ENCODE data around the gene KCNN3. TPM values are rescaled to one million over a fixed set of nuclear protein-coding genes. Genes with fewer than 3 reads are reported as not detected.

KCNN3 gene
- total RNA-seq, 1 experiment from 2014 or later: not detected

DNA sequence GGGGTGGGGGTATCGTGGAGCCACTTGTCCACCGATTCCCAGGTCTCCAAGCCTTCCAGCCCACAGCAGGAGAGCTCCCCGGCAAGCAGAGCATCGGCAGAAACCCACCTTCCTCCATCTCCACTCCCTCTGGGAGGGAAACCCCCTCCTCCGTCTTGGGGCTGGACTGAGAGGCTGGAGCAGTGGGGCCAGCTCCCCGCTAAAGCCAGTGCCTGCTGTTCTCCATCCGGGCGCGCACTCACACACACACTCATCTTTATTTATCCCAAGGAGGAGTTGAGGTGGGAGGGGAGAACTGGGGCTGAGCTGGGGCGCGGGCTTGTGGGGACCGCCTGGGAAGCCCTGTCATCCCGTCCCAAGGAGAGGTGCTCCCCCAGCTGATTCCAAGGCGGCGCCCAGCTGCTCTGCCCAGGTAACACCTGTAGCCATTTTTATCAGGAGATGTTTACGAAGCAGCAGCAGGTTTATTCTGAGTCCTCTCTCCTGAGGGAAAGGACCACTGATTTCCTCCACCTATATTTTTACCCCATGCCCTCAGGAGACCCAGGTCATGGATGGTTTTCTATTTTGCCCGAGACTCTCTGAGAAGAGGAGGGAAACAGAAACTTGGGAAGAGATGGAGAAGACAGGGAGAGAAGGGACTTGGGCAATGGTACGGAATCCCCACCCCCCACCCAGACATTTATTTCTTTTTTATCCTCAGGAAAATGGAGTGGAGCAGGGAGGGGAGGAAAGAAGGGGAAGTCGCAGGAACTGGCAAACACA lies 2.1 kb downstream of the KCNN3 start:
- peaks cover 16% of the 10 kb centered on the region for H3K4me1 Mint-ChIP-seq (ENCODE audit: low read depth, unreplicated experiment)
- H3K4me3 Mint-ChIP-seq (ENCODE audit: low read depth, unreplicated experiment): no peak overlapping the region
- BruUV-seq (replicated peaks): no TSS peak
- CTCF ChIA-PET: interaction anchor here (0.7 to 2.1 kb wide), 5 partner anchors 8 to 65 kb away, joined by 3 to 9 read pairs (median 4); no protein-coding TSS in a partner anchor
- intact Hi-C loops (cut with micrococcal nuclease; ENCODE audit: unreplicated experiment): no loop called here
- H3K36me3 Mint-ChIP-seq (ENCODE audit: insufficient read depth, unreplicated experiment): peaks cover 4% of the 10 kb centered on the region
- H3K27ac Mint-ChIP-seq (ENCODE audit: unreplicated experiment): no peak overlapping the region
- peaks cover 86% of the 10 kb centered on the region for H3K27me3 Mint-ChIP-seq (ENCODE audit: unreplicated experiment)
- DNase-seq: no peak
- TF ChIP-seq, protein P1, sequence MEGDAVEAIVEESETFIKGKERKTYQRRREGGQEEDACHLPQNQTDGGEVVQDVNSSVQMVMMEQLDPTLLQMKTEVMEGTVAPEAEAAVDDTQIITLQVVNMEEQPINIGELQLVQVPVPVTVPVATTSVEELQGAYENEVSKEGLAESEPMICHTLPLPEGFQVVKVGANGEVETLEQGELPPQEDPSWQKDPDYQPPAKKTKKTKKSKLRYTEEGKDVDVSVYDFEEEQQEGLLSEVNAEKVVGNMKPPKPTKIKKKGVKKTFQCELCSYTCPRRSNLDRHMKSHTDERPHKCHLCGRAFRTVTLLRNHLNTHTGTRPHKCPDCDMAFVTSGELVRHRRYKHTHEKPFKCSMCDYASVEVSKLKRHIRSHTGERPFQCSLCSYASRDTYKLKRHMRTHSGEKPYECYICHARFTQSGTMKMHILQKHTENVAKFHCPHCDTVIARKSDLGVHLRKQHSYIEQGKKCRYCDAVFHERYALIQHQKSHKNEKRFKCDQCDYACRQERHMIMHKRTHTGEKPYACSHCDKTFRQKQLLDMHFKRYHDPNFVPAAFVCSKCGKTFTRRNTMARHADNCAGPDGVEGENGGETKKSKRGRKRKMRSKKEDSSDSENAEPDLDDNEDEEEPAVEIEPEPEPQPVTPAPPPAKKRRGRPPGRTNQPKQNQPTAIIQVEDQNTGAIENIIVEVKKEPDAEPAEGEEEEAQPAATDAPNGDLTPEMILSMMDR (IDR thresholded peaks at IDR 0.05; ENCODE audit: unreplicated experiment): no peak
- no peaks in the 10 kb centered on the region for H3K9me3 Mint-ChIP-seq (ENCODE audit: low read depth, unreplicated experiment)

DNA sequence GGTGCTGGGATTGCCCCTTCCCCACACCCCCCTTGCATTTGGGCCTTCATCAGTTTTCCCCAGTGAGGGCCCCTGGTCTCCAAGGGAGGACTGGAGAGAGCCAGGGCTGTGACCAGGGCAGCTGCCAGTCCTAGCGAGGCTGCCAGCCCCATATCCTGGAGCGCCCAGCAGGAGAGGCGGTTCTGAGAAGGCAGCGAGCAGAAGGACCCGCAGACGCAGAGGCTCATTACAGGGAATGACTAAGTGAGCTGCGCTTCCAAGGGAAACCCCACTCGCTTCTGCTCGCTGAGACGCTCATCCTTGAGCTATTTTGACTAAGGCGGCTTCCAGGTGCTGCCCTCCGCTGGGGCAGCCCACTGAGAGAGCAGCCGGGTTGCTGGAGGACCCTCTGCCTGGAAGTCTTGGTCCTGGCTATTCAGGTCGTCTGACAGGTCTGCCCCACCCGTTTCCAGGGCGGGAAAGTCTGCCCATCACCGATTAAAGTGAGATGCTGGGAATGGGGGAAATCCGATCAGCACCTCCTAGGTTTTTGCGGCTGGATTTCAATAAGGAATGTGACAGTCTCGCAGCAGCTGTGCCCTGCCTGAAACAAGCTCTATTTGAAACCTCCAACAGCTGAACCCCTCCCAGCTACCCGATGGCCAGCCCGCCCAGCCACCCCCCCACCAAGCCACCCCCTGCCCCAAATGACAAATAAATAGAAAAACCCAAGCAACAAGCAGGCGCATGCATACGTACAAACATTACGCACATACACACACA lies 2.8 kb downstream of the KCNN3 start:
- Mint-ChIP-seq H3K36me3 (ENCODE audit: insufficient read depth, unreplicated experiment) (peaks cover 4% of the 10 kb centered on the region), H3K27ac (ENCODE audit: unreplicated experiment) (no peak overlapping the region), H3K9me3 (ENCODE audit: low read depth, unreplicated experiment) (no peaks in the 10 kb centered on the region), H3K4me1 (ENCODE audit: low read depth, unreplicated experiment) (peaks cover 16% of the 10 kb centered on the region), H3K4me3 (ENCODE audit: low read depth, unreplicated experiment) (no peak overlapping the region), H3K27me3 (ENCODE audit: unreplicated experiment) (peaks cover 90% of the 10 kb centered on the region)
- intact Hi-C loops (cut with micrococcal nuclease; ENCODE audit: unreplicated experiment): no loop called here
- TF ChIP-seq, protein P1 (IDR thresholded peaks at IDR 0.05; ENCODE audit: unreplicated experiment): no peak
- CTCF ChIA-PET: interaction anchor here (0.5 to 2.1 kb wide), 8 partner anchors 9 to 1302 kb away, joined by 3 to 9 read pairs (median 4); no protein-coding TSS in a partner anchor
- DNase-seq: peak; percentile 52
- BruUV-seq (replicated peaks): no TSS peak

DNA sequence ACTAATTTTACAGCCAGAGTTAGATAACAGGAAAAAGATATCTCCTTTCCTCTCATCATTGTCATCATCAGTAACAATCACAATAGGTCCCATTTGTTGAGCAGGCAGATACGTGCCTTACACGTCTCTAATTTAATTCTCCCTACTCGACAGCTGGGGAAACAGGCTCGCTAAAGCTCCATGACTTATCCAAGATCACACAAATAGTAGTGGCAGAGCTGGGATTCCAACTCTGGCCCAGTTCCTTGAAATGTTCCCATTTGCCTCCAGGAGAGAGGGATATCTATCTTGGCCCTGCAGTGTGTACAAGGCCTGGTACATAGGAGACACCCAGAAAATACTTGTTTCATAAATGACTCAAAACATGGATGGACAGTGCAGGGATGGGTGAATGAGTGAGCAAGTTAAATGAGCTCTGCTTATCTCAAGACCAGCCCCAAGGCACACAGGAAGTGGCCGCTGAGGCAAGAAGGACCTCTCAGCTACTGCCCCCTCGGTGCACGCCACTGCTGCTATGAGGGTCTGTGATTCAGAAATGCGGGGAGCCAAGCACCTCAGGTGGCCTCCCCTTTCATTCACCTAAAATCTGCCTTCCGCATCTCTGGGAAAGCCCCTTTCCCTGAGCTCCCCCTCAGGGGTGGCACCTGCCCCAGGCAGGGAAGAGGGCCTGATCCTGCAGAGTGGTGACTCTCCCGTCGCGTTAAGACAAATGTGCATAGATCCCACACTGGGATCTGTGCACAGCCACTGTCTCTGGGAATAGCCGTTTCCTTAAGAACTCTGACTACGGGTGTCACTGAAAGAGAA lies 3.6 kb downstream of the KCNN3 start:
- DNase-seq: no peak
- TF ChIP-seq, protein P1 (IDR thresholded peaks at IDR 0.05; ENCODE audit: unreplicated experiment): no peak
- no TSS peak for BruUV-seq (replicated peaks)
- CTCF ChIA-PET: interaction anchor here (0.5 to 2.1 kb wide), 7 partner anchors 12 to 1302 kb away, joined by 3 to 7 read pairs (median 4); no protein-coding TSS in a partner anchor
- intact Hi-C loops (cut with micrococcal nuclease; ENCODE audit: unreplicated experiment): no loop called here
- H3K4me1 Mint-ChIP-seq (ENCODE audit: low read depth, unreplicated experiment): peaks cover 12% of the 10 kb centered on the region
- no peak overlapping the region for H3K27ac Mint-ChIP-seq (ENCODE audit: unreplicated experiment)
- H3K4me3 Mint-ChIP-seq (ENCODE audit: low read depth, unreplicated experiment): no peak overlapping the region
- peaks cover 98% of the 10 kb centered on the region for H3K27me3 Mint-ChIP-seq (ENCODE audit: unreplicated experiment)
- H3K36me3 Mint-ChIP-seq (ENCODE audit: insufficient read depth, unreplicated experiment): peaks cover 4% of the 10 kb centered on the region
- H3K9me3 Mint-ChIP-seq (ENCODE audit: low read depth, unreplicated experiment): no peaks in the 10 kb centered on the region
